ENCODE data around the gene RAD23B.

Gene RAD23B

GRCh38 chr9:107336718-107337360 lies 53.8 kb downstream of the RAD23B start:
- peak; percentile 37 for DNase-seq (ENCODE audit: low read depth)

GRCh38 chr9:107337676-107338590 lies 54.9 kb downstream of the RAD23B start:
- DNase-seq (ENCODE audit: low read depth) = no peak

DNA sequence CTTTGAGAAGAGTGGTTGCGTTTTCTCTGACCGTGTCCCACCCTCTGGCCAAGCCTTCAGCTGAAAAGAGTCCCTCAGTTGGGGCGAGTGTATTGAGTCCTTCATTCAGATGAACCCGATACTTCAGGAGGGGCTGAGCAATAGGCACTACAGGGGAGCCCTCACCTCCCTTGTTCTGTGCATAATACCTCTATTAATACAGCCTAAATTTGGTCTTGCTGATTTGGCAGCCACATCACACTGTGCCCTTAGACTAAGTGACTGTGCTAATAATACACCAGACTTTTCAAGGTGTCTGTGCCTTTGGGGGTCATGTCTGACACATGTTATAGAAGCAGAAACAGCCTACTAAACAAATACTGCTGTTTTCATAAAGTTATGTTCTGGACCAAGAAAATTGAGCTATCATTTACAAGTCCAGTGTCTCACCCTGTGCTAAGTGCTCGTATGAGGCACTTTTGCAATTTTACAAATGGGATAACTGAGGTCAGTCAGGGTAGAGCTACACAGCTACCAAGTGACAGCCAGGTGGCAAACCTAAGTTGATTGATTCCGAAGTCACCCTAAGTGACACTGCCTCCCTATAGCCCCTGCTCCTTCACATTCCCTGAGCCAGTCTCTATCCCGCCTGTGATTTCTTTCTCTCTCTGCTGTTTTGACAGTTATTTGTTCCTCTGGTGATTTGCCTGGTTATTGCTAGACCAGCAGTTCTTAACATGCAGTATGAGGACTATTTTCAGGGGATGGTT lies 56.0 kb downstream of the RAD23B start:
- DNase-seq (ENCODE audit: low read depth) = no peak

- no peak for DNase-seq (ENCODE audit: low read depth)
These were observed 58.0 kb downstream of the RAD23B start for GRCh38 chr9:107340920-107341632.

DNA sequence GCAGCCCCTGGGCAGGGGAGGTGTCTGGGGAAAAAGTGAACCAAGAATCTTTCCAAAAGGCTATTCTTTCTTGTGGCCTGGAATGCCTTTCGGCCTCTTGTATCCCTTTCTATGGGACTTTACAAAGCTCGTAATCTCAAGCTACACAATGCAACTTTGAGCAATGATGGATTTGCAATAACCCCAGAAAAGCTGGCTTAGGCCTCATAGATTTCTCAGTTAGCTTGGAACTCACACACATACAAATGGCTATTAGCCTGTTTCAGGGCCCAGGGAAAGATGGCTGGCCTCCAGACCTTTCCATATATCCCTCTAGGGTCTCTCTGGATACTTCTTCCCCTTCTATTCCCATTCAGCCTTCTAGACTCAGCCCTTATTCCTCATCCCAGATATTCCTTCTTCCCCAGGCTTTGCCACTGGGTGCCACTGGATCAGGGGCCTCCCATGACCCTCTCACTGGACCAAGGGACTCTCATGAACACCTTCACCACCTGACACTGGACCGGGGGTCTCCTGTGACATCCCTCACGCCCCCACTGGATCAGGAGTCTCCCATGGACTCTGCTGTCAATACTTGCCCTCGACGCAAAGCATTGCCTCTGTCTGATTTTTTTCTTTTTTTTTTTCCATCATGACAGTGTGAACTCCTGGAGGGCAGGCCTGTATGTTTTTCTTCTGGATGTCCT lies 59.5 kb downstream of the RAD23B start:
- no peak for DNase-seq (ENCODE audit: low read depth)

GRCh38 chr9:107345327-107345726 lies 62.2 kb downstream of the RAD23B start:
- no peak for DNase-seq (ENCODE audit: low read depth)

GRCh38 chr9:107348836-107349235 lies 65.8 kb downstream of the RAD23B start:
- no peak for DNase-seq (ENCODE audit: low read depth)

DNA sequence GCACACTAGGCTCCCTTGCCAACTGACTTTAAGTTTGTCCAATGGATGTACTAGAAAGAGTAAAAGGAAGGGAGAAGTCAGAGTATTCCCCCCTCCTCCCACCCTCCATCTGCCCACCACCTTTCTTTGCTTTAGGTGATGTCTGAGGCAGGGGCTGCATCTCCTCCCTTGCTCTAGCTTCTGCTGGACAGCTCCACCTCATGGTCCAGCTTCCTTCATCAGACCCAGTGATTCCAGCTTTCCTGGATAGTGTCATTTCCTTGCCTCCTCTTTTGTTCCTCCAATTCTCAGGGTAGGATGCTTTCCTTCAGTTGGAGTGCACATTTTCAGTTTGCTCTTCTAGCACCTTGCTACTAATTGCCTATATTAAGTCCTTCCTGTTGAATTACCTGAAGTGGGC lies 67.4 kb downstream of the RAD23B start:
- DNase-seq (ENCODE audit: low read depth) = no peak

- no peak for DNase-seq (ENCODE audit: low read depth)
These were observed 68.4 kb downstream of the RAD23B start for GRCh38 chr9:107351382-107352045.

- DNase-seq (ENCODE audit: low read depth) = no peak
These were observed 72.3 kb downstream of the RAD23B start for GRCh38 chr9:107355394-107355793.

- DNase-seq (ENCODE audit: low read depth) = no peak
These were observed 75.9 kb downstream of the RAD23B start for GRCh38 chr9:107358986-107359385.

DNA sequence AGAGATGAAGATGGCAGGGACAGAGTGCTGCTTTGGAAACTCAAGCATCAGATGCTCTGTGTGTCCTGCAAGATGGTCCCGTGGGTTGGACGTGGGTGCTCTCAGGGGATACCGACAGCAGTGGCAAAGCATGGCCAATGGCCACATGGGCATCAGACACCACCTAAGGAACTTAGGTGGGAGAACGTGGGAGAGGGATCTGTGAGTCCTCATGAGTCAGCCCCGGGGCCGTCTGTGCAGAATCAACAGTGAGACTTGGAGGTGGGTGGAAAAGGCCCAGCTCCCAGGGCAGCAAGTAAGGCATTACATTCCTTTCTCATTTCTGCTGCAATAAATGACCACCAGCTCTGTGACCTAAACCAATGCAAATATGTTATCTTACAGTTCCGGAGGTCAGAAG lies 77.0 kb downstream of the RAD23B start:
- no peak for DNase-seq (ENCODE audit: low read depth)

DNA sequence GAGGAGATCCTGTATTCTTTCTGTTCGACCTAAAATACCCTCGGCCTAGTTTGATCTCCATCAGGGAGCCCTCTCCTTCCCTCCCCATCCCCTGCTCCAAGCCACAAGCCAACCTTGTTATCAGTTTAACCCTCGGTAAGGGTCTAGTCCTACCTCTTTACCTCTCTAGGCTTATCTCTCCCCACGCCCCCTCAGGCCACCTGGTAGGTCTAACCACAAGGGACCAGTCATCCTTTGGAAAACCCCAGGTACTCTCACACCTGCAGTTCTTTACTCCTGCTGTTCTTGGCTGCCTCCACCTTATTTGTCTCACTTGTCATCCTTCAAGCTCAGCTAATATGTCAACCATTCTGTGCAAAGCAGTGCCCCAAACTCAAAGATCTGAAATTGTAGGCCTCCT lies 78.7 kb downstream of the RAD23B start:
- no peak for DNase-seq (ENCODE audit: low read depth)

GRCh38 chr9:107363516-107364152 lies 80.6 kb downstream of the RAD23B start:
- no peak for DNase-seq (ENCODE audit: low read depth)

DNA sequence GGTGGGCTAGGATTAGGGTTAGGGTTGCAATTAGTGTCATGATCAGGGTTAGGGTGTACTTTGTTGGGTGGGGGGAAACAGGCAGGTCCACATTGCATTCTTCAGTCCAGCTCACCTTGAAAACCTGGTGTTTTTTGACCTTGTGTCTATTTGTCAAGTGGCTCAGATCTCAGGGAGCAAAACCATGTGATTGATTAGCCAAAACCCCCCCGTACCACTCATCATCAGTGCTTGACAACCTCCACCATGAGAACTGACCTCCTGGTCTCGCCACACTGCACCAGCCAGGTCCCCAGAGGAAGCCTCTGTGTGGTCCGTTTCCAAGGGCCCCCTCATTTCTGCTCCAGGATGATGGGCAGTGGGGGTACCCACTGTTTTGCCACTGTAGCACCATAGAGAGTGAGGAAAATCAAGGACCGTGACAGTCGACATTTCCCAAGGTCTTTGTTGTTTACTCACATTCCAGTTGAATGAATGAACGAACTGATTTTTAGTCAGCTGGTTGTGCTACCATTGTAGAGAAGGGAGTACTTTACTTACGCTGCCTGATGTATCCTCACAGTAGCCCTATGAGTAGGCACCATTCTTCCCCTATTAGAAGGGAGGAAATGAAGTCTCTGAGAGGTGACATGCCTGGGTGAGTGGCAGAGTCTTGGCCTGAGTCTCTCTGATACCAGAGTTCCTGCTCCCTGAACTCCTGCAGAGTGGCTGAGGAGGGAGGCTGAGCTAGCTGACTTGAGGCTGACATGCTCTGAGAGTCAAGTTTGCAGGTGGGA lies 84.8 kb downstream of the RAD23B start:
- DNase-seq (ENCODE audit: low read depth) = no peak

- no peak for DNase-seq (ENCODE audit: low read depth)
These were observed 85.6 kb downstream of the RAD23B start for GRCh38 chr9:107368696-107369095.

GRCh38 chr9:107373809-107374208 lies 90.7 kb downstream of the RAD23B start:
- no peak for DNase-seq (ENCODE audit: low read depth)

DNA sequence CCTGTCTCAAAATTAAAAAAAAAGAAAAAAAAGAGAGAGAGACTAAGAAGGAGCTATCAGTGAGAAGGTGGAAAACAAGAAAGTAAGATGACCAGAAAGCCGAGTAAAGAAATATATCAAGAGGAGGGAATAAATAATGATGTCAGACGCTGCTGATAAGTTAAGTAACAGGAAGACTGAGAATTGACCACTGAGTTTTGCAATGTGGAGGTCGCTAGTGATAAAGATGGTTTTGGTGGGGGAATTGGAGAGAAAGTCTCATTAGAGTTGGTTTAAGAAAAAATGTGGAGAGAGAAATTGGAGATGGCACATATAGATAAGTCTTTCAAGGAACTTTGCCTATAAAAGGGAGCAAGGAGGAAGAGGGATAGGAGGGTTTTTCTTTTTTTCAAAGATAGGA lies 91.9 kb downstream of the RAD23B start:
- DNase-seq (ENCODE audit: low read depth) = no peak

DNA sequence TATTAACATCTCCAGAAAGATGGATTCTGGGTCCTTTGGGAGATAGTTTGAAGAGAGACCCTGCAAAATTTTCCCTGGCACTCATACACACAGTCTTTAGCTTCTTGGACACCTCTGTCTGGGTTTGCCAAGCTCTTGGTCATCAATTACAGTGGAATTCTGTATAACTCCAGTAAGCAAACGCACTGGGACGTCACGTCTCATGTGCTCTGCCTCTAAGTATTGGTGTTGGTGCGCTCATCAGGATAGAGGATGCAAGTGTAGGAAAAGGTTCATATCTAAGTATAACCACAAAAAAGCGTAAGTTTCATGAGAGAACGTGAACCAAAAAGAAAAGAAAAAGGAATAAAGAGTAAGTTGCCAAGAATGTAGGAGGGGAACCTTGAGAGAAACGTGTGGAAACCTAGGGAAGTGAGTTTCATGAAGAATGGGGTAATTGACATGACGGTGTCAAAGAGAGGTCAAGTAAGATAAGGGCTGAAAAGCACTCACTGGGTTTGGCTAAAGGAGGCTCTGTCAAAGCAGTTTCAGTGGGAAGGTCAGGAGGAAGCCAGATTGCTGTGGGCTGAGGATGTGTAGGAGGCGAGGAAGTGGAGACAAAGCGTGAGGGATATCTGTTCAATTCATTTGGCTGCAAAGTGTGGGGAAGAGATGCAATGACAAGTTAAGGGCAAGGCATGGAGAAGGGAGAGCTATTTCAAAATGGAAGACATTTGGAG lies 92.7 kb downstream of the RAD23B start:
- DNase-seq (ENCODE audit: low read depth) = no peak
